Skeletal muscle tissue (tissue), 4 donors: ENCODE results near the gene CNTNAP2. TPM values are rescaled to one million over a fixed set of nuclear protein-coding genes. Genes with fewer than 3 reads are reported as not detected.

Experiments used
- H3K27ac ChIP-seq: one replicate; pipeline ENCODE4 v1.7.0; 2013; ENCODE audit warnings: mild to moderate bottlenecking, low read depth, low read length, inconsistent platforms
- H3K27me3 ChIP-seq, 3 donors: one replicate each; pipeline ENCODE4 v1.7.0; 2013; ENCODE audit warnings: low read length in 3 of 3; ENCODE audit not compliant: control insufficient read depth in 3 of 3, insufficient read depth in 3 of 3
- H3K36me3 ChIP-seq, 3 donors: one replicate each; pipeline ENCODE4 v1.7.0; 2013; ENCODE audit warnings: low read length in 3 of 3; ENCODE audit not compliant: control insufficient read depth in 3 of 3, insufficient read depth in 3 of 3
- H3K4me1 ChIP-seq, 3 donors: one replicate each; pipeline ENCODE4 v1.7.0; 2013; ENCODE audit warnings: low read length in 3 of 3, mild to moderate bottlenecking in 3 of 3; ENCODE audit not compliant: control insufficient read depth in 3 of 3, insufficient read depth in 3 of 3
- H3K4me3 ChIP-seq, 3 donors: one replicate each; pipeline ENCODE4 v1.7.0; 2013; ENCODE audit warnings: low read length in 3 of 3
- H3K9ac ChIP-seq, 3 donors: one replicate each; pipeline ENCODE4 v1.7.0; 2013; ENCODE audit warnings: low read length in 3 of 3, mild to moderate bottlenecking in 3 of 3, moderate library complexity in 2 of 3, low read depth in 1 of 3
- H3K9me3 ChIP-seq, 3 donors: one replicate each; pipeline ENCODE4 v1.7.0; 2013; ENCODE audit warnings: low read length in 3 of 3; ENCODE audit not compliant: control insufficient read depth in 3 of 3
- total RNA-seq: library from RNA; depleted of rRNA; stranded (reverse); fragments of >200 nt; gene quantifications from one replicate; pipeline ENCODE4 v1.2.3, GENCODE V29; 2014
- donor health status: Osteomylitis.

Gene CNTNAP2
- total RNA-seq, 1 donor from 2014 or later: 14.1 TPM

- Histone ChIP-seq H3K4me3 (no peak overlapping the region), H3K9ac (no peak overlapping the region), H3K4me1 (no peaks in the 10 kb centered on the region), H3K9me3 (no peaks in the 10 kb centered on the region), H3K27ac (no peak overlapping the region), H3K36me3 (no peaks in the 10 kb centered on the region), H3K27me3 (no peaks in the 10 kb centered on the region)
Measured at GRCh38 chr7:147394329-147394728, 1277.7 kb downstream of the CNTNAP2 start.

GRCh38 chr7:147400221-147400689 is 1283.7 kb downstream of the CNTNAP2 start:
- no peaks in the 10 kb centered on the region for H3K27me3 ChIP-seq
- no peak overlapping the region for H3K4me3 ChIP-seq
- no peaks in the 10 kb centered on the region for H3K9me3 ChIP-seq
- no peaks in the 10 kb centered on the region for H3K4me1 ChIP-seq
- H3K27ac ChIP-seq: no peak overlapping the region
- no peaks in the 10 kb centered on the region for H3K36me3 ChIP-seq
- no peak overlapping the region for H3K9ac ChIP-seq

GRCh38 chr7:147400925-147401324 is 1284.3 kb downstream of the CNTNAP2 start:
- Histone ChIP-seq H3K4me3 (no peak overlapping the region), H3K4me1 (no peaks in the 10 kb centered on the region), H3K27ac (no peak overlapping the region), H3K9ac (no peak overlapping the region), H3K36me3 (no peaks in the 10 kb centered on the region), H3K27me3 (no peaks in the 10 kb centered on the region), H3K9me3 (no peaks in the 10 kb centered on the region)

GRCh38 chr7:147405621-147406020 is 1289.0 kb downstream of the CNTNAP2 start:
- Histone ChIP-seq H3K4me3 (no peak overlapping the region), H3K36me3 (no peaks in the 10 kb centered on the region), H3K9ac (no peak overlapping the region), H3K4me1 (no peaks in the 10 kb centered on the region), H3K27ac (no peak overlapping the region), H3K27me3 (no peaks in the 10 kb centered on the region), H3K9me3 (no peaks in the 10 kb centered on the region)

GRCh38 chr7:147406521-147407135 is 1290.0 kb downstream of the CNTNAP2 start:
- Histone ChIP-seq H3K4me1 (no peaks in the 10 kb centered on the region), H3K27ac (no peak overlapping the region), H3K4me3 (no peak overlapping the region)

GRCh38 chr7:147411096-147411495 is 1294.5 kb downstream of the CNTNAP2 start:
- peaks cover 0 to 2% (median 0%) of the 10 kb centered on the region in 3 donors for H3K4me1 ChIP-seq
- H3K9ac ChIP-seq: no peak overlapping the region
- no peaks in the 10 kb centered on the region for H3K36me3 ChIP-seq
- H3K27ac ChIP-seq: no peak overlapping the region
- no peaks in the 10 kb centered on the region for H3K9me3 ChIP-seq
- H3K27me3 ChIP-seq: no peaks in the 10 kb centered on the region
- H3K4me3 ChIP-seq: no peak overlapping the region

More at GRCh38 chr7:147406521-147407135, 1290.0 kb downstream of the CNTNAP2 start:
- no peaks in the 10 kb centered on the region for H3K36me3 ChIP-seq
- H3K9me3 ChIP-seq: no peaks in the 10 kb centered on the region
- no peak overlapping the region for H3K9ac ChIP-seq
- no peaks in the 10 kb centered on the region for H3K27me3 ChIP-seq

GRCh38 chr7:147412109-147412508 is 1295.5 kb downstream of the CNTNAP2 start:
- Histone ChIP-seq H3K36me3 (no peaks in the 10 kb centered on the region), H3K9ac (no peak overlapping the region), H3K4me3 (no peak overlapping the region), H3K27ac (no peak overlapping the region), H3K9me3 (no peaks in the 10 kb centered on the region), H3K4me1 (peaks cover 0 to 2% (median 0%) of the 10 kb centered on the region in 3 donors), H3K27me3 (no peaks in the 10 kb centered on the region)

- H3K27ac ChIP-seq: no peak overlapping the region
- no peaks in the 10 kb centered on the region for H3K9me3 ChIP-seq
- no peaks in the 10 kb centered on the region for H3K36me3 ChIP-seq
- no peak overlapping the region for H3K4me3 ChIP-seq
- no peak overlapping the region for H3K9ac ChIP-seq
- H3K27me3 ChIP-seq: no peaks in the 10 kb centered on the region
- H3K4me1 ChIP-seq: peaks cover 0 to 2% (median 0%) of the 10 kb centered on the region in 3 donors
Measured at GRCh38 chr7:147412782-147413556, 1296.4 kb downstream of the CNTNAP2 start.

GRCh38 chr7:147413557-147413870 is 1296.9 kb downstream of the CNTNAP2 start:
- Histone ChIP-seq H3K4me1 (peaks cover 0 to 2% (median 0%) of the 10 kb centered on the region in 3 donors), H3K4me3 (no peak overlapping the region), H3K36me3 (no peaks in the 10 kb centered on the region), H3K9ac (no peak overlapping the region), H3K9me3 (no peaks in the 10 kb centered on the region), H3K27me3 (no peaks in the 10 kb centered on the region), H3K27ac (no peak overlapping the region)

- Histone ChIP-seq H3K4me3 (no peak overlapping the region), H3K27me3 (no peaks in the 10 kb centered on the region), H3K36me3 (no peaks in the 10 kb centered on the region), H3K4me1 (peaks cover 0 to 2% (median 0%) of the 10 kb centered on the region in 3 donors), H3K9ac (no peak overlapping the region), H3K27ac (no peak overlapping the region), H3K9me3 (no peaks in the 10 kb centered on the region)
Measured at GRCh38 chr7:147415991-147416390, 1299.4 kb downstream of the CNTNAP2 start.
